BE2C (cell line): ENCODE measurements around the gene THOC6.
"Not testable (repeated sequence)": the region's sequence is repeated elsewhere in the genome, so short reads cannot be mapped to it uniquely, and the experiment has no call there.

Experiments
- DNase-seq: peaks from one replicate; pipeline ENCODE4 v3.0.0-alpha.2; 2020
- H3K27me3 ChIP-seq: fragments of 250-450 bp; sonication (Bioruptor Pico); 2 replicates; pipeline ENCODE4 v1.5.1; 2020; ENCODE audit warnings: mild to moderate bottlenecking
- H3K36me3 ChIP-seq: fragments of 250-450 bp; sonication (Bioruptor Pico); 2 replicates; pipeline ENCODE4 v1.5.1; 2020; ENCODE audit warnings: mild to moderate bottlenecking
- H3K4me1 ChIP-seq: fragments of 250-450 bp; sonication (Bioruptor Pico); 2 replicates; pipeline ENCODE4 v1.5.1; 2020
- H3K4me3 ChIP-seq: 2 replicates; pipeline ENCODE4 v1.5.1; 2011; ENCODE audit warnings: low read depth, low read length
- H3K9me3 ChIP-seq: fragments of 250-450 bp; sonication (Bioruptor Pico); 2 replicates; pipeline ENCODE4 v1.5.1; 2020
- TF ChIP-seq, protein P1 (sequence below): IDR thresholded peaks from 2 replicates; pipeline ENCODE4 v1.5.1; 2012; ENCODE audit warnings: mild to moderate bottlenecking, low read depth, low read length

Gene THOC6

DNA sequence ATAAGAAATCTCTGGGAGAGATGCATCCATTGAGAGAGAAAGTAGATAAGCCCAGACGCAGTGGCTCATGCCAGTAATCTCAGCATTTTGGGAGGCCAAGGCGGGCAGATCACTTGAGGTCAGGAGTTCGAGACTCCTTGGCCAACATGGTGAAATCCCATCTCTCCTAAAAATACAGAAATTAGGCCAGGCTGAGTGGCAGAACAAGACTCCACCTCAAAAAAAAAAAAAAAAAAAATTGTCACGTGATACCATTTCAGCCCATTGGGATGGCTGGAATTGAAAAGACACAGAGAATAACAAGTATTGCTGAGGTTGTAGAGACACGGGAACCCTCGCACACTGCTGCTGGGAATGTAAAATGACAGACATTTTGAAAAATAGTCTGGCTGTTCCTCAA lies 38.7 kb downstream of the THOC6 start:
- Histone ChIP-seq H3K27me3 (peaks cover 4% of the 10 kb centered on the region; the same call in 1 of the 2 replicates), H3K36me3 (no peaks in the 10 kb centered on the region), H3K4me3 (no peak overlapping the region), H3K4me1 (no peaks in the 10 kb centered on the region), H3K9me3 (no peaks in the 10 kb centered on the region)
- TF ChIP-seq, protein P1, sequence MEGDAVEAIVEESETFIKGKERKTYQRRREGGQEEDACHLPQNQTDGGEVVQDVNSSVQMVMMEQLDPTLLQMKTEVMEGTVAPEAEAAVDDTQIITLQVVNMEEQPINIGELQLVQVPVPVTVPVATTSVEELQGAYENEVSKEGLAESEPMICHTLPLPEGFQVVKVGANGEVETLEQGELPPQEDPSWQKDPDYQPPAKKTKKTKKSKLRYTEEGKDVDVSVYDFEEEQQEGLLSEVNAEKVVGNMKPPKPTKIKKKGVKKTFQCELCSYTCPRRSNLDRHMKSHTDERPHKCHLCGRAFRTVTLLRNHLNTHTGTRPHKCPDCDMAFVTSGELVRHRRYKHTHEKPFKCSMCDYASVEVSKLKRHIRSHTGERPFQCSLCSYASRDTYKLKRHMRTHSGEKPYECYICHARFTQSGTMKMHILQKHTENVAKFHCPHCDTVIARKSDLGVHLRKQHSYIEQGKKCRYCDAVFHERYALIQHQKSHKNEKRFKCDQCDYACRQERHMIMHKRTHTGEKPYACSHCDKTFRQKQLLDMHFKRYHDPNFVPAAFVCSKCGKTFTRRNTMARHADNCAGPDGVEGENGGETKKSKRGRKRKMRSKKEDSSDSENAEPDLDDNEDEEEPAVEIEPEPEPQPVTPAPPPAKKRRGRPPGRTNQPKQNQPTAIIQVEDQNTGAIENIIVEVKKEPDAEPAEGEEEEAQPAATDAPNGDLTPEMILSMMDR, result no peak
- no peak for DNase-seq

DNA sequence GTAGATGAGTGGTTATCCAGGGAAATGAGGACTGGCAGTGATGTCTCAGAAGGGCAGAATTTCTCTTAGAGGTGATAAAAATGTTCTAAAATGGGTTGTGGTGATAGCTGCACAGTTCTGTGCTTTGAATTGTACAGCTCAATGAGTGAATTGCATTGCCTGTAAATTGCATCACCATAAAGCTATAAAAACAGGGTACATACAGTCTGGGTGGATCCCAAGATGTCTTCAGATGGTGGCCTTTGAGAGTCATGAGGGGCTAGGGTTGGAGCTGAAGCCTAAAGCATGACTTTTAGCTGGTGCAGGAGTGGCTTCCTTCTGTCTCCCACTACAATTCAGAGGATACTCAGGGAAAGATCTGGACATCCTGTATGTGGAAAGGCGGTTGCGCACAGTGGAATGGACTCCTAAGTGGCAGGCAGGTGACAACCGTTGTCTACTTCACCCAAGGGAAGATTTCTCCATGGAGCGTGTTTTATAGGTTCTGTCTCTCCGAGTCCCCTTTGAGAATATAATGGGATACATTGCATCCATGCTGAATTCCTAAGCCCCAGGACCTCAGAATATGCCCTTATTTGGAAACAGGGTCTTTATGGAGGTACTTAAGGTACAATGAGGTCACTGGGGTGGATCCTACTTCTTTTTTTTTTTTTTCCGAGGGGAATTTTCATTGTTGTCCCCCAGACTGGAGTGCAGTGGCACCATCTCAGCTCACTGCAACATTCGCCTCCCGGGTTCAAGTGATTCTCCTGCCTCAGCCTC lies 40.0 kb downstream of the THOC6 start:
- DNase-seq, result no peak

DNA sequence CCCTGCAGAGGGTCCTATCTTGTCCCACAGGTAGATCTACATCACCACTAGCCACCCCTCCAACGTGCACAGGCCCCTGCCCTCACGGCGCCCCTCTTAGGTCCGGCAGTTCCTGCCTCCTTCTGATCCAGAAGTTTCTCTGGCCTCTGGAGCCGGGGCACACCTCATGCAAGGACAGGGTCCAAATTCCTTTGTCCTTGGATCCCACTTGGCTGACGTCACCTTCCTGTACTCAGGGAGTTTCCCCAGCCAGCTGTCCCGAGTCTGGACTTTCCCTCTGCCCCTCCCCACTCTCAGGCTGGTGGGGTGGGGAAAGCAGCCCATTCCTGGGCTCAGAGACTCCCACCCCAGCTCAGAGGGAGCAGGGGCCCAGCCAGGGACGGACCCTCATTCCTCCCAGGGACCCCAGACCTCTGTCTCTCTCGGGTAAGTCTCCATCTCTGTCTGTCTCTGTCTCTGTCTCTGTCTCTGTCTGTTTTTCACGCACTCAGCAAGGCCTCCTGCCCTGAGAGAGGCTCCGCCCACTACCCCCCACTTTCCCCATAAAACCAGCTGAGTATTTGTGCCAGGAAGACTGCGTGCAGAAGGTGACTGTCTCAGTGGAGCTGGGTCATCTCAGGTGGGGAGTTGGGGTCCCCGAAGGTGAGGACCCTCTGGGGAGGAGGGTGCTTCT lies 41.4 kb downstream of the THOC6 start, which contains the start of gene IL32:
IL32 (plus strand) TSS at position 572 of the 673 bp plus-strand sequence. CDS start 172 bp downstream, outside the sequence.
- H3K4me3 ChIP-seq, result no peak within 1 kb of the TSS
- TF ChIP-seq, protein P1, result no peak
- no peaks in the 10 kb centered on the region for H3K4me1 ChIP-seq
- H3K9me3 ChIP-seq, result no peaks in the 10 kb centered on the region; the same call in 1 of the 2 replicates
- no peaks in the 10 kb centered on the region for H3K36me3 ChIP-seq
- DNase-seq, result no peak
- H3K27me3 ChIP-seq, result no peaks in the 10 kb centered on the region

More for the DNA sequence above, 40.0 kb downstream of the THOC6 start:
- no peaks in the 10 kb centered on the region for H3K36me3 ChIP-seq
- TF ChIP-seq, protein P1, result no peak
- H3K27me3 ChIP-seq, result no peaks in the 10 kb centered on the region
- H3K4me3 ChIP-seq, result no peak overlapping the region
- H3K4me1 ChIP-seq, result no peaks in the 10 kb centered on the region
- H3K9me3 ChIP-seq, result no peaks in the 10 kb centered on the region; the same call in 1 of the 2 replicates

DNA sequence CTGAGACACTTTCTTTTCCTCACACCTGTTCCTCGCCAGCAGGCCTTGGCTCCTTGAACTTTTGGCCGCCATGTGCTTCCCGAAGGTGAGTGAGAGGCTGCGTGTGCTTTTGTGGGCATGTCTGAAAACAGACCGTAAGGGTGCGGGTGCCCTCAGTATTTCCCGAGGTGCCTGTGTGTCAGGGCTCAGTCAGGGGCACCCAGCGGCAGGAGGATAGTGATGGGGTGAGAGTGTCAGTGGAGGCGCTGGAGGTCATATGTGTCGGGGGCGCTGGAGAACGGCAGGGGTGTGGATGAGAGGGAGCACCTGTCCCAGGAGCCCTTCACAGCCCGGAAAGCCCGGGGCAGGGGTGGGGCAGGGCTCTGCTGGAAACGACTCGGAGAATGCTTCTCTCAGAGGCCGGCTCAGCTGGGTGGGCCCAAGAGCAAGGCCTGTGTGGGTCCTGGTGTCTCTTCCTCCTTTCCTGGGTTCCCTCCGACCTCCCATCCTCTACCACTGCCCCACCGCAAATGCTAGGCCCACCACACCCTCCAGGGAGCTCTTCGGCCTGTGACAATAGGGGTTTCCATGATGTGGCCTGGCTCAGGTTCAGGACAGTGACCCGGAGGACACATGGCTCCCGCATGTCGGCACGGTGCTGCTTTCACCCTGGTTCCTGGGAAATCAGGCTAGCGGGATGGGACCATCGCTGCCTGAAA lies 42.1 kb downstream of the THOC6 start:
- no peak overlapping the region for H3K4me3 ChIP-seq
- H3K9me3 ChIP-seq, result no peaks in the 10 kb centered on the region; the same call in 1 of the 2 replicates
- no peaks in the 10 kb centered on the region for H3K4me1 ChIP-seq
- TF ChIP-seq, protein P1, result no peak
- no peaks in the 10 kb centered on the region for H3K36me3 ChIP-seq
- H3K27me3 ChIP-seq, result no peaks in the 10 kb centered on the region
- DNase-seq, result no peak

DNA sequence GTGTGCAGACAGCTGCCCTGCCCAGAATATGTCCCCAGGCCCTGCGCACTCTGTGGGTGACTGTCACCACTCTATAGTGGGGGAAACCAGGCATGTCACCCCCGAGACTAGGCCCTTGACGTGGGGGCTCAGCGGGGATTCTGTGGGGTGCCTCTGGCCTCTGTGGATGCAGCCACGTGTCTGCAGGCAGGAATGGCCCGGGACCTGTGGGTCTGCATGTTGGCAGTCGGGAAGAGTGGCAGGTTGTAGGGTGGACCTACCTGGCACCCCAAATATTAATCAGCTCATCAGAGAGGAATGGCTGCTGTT lies 42.6 kb downstream of the THOC6 start:
- Histone ChIP-seq H3K36me3 (no peaks in the 10 kb centered on the region), H3K27me3 (no peaks in the 10 kb centered on the region), H3K9me3 (no peaks in the 10 kb centered on the region; the same call in 1 of the 2 replicates), H3K4me3 (no peak overlapping the region), H3K4me1 (no peaks in the 10 kb centered on the region)
- no peak for DNase-seq
- TF ChIP-seq, protein P1, result no peak

DNA sequence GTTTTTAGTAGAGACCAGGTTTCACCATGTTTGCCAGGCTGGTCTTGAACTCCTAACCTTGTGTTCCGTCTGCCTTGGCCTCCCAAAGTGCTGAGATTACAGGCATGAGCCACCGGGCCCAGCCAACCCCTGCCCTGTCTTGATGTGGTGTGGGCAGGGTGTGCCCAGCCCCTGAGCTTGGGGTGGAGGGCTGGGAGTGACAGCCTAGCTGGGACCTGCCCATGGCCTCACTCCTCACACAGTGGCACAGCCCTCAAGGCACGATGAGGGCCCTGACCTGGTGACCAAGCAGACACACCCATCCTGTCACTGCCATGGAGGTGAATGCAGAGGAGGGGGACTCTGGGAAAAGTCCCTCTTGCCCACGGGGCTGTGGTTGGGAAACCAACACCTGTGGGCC lies 44.7 kb downstream of the THOC6 start:
- Histone ChIP-seq H3K9me3 (no peaks in the 10 kb centered on the region; the same call in 1 of the 2 replicates), H3K36me3 (no peaks in the 10 kb centered on the region), H3K4me3 (no peak overlapping the region), H3K4me1 (no peaks in the 10 kb centered on the region), H3K27me3 (no peaks in the 10 kb centered on the region)
- no peak for DNase-seq
- TF ChIP-seq, protein P1, result no peak

DNA sequence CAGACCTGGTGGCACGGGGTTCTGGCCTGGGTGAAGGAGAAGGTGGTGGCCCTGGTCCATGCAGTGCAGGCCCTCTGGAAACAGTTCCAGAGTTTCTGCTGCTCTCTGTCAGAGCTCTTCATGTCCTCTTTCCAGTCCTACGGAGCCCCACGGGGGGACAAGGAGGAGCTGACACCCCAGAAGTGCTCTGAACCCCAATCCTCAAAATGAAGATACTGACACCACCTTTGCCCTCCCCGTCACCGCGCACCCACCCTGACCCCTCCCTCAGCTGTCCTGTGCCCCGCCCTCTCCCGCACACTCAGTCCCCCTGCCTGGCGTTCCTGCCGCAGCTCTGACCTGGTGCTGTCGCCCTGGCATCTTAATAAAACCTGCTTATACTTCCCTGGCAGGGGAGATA lies 45.3 kb downstream of the THOC6 start:
- not testable (repeated sequence) for H3K27me3 ChIP-seq, DNase-seq, H3K4me1 ChIP-seq, H3K36me3 ChIP-seq, H3K4me3 ChIP-seq, H3K9me3 ChIP-seq
